HG02973 (cell line): ENCODE data around the gene CD300A.
"Not testable (repeated sequence)": the region's sequence is repeated elsewhere in the genome, so short reads cannot be mapped to it uniquely, and the experiment has no call there.

ENCODE experiments used
- ATAC-seq: cut with Tn5 transposase; IDR thresholded peaks from one replicate; pipeline ENCODE4 v1.9.1; 2021; ENCODE audit warnings: moderate library complexity; ENCODE audit not compliant: unreplicated experiment

The CD300A gene

DNA sequence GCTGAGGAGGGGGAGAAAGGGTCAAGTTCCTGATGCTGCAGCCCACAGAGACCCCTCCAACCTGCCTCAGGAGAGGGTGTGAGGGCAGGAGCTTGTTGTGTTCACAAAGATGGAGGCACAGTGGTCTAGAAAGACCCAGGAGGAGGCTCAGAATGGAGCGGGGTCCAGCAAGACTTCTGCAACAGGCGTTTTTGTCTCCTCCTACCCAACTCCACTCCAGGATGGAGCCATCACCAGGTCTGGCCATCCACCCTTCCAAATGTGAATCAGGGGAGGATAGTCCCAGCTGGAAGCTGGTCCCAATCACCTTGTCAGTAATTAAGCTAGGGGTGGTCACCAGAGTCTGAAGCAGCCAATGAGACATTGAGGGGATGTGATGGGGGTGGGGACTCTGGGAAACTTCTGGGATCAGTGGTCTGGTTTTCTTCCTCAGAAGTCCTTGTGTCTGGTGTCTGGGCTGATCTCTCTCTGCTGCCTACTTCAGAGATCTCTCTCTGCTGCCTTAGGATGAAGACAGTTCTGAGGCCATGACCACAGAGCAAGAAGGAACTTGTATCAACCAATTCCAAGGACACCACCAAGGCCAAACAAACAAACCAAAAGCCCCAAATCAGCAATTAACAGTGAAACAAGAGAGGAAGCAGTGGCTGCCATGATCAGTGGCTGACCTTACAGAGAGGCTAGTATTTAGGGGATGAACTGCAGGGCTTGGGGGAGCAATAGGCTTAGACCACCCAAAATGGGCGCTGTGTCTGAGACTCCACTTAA is 50.3 kb downstream of the CD300A start:
- ATAC-seq: no peak

- not testable (repeated sequence) for ATAC-seq
These were observed 52.1 kb downstream of the CD300A start for GRCh38 chr17:74518413-74518981.

DNA sequence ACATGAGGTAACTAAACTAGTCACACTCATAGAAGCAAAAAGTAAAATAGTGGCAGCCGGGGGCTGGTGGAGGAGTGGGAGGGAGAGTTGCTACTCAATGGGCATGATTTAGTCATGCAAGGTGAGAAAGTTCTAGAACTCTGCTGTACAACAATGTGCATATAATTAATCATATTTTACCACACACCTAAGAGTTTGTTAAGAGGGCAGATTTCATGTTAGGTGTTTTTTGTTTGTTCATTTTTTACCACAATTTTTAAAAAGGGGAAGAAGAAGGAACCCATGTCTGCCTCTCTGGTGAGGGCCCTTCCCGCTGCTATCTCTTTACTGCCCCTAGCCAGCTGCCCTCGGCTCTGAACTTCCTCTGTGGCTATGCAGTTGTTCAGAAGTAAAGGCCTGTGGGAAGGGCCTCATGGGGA is 53.6 kb downstream of the CD300A start:
- no peak for ATAC-seq

DNA sequence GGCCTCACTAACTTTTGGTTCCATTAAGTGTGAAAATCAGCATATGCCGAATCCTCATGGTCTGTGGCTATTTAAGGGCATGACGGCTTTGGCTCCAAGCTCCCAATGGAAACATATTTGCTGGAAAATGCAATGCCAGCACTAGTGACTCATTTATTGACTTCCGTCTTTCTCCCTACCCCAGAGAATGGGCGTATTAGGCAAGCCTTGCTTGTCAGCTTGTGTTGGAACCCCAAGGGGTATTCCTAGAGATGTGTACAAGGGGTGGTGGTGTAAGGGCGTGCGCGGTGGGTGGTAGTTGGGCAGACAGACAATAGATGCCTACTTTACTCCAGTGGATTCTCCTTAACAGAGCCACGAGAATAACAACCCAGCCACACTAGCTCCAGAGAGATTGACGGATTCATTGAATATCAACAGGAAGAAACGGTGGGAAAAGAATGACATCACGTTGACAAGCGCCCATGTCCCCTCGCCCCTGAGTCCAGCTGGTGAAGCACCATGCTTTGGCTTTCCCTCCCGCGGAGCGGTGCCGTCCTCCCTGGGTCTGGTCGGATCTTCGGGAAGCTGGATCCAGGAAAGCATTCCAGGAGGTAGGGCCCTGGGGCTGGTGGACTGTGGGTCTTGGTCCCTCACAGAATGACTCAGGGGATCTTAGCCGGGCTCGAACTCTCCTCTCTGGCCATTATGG is 54.5 kb downstream of the CD300A start:
- ATAC-seq: no peak

DNA sequence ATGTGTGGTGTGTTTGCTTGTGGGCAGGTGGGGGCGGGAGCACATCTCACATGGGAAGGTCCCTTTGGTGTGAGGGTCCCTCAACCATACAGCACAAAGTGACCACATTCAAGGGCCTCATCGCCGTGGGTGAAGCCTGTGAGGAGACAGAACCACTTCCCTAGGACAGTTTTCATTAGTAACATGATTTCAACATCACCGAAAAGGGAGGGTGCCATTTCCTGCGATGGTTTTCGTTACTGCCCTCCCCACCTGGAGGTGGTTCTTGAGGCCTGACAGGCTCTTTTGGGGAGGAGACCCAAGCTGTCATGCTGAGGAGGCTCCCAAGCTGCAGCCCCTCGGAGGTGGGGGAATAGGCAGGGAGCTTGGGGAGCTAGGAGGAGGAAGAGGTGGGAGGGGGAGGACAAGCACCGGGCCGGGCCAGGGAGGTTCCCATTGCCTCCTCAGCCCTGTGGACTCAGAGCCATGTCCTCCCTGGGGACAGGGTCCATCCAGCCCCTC is 55.3 kb downstream of the CD300A start:
- no peak for ATAC-seq

DNA sequence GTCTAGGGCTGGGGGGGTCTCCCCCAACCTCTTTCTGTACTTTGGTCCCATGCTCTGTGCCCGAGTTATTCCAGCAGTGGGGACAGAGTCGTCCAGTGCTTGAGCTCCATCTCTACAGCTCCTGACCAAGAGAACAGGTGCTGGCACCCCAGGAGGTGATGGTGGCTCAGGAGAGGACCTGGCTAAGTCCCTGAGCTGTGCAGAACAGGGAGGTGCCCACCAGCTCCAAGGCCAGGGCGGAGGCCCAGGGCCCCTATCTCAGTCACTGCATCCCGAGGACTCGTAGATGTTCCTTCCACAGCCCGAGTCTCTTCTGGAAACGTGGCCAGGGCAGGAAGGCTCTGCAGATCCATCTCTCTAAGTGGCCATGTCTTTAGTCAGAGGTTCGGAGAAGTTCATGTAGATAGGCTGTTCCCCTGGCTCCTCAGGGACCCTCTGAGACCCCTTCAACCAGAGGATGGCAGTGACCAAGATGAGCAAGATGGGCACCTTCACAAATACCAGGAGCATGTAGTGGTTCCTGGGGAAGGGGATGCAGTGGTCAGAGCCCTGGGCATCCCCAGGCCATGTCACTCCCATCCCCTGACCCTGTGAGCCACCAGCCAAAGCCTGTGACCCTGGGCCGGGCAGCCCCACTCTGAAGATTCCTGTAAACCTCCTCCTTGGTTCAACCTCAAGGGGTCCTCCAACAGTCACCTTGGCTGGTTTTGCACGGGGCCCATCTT is 56.1 kb downstream of the CD300A start:
- no peak for ATAC-seq

- ATAC-seq: no peak
These were observed 56.9 kb downstream of the CD300A start for GRCh38 chr17:74523308-74523707.

- ATAC-seq: no peak
These were observed 58.4 kb downstream of the CD300A start for GRCh38 chr17:74524653-74525464.

DNA sequence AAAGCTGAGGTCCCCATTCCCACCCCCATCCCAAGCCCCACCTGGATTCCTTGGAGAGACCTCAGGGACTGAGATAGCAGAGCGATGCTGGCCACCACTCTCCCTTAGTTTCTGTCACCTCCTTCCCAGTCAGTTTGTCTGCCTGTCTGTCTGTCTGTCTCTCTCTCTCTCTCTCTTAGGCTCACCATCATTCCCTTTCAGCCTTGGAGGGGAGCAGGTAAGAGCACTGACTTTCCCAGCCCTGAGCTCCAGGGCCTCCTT is 59.0 kb downstream of the CD300A start:
- no peak for ATAC-seq

GRCh38 chr17:74525781-74526288 is 59.4 kb downstream of the CD300A start:
- no peak for ATAC-seq

GRCh38 chr17:74526681-74527080 is 60.2 kb downstream of the CD300A start:
- no peak for ATAC-seq

DNA sequence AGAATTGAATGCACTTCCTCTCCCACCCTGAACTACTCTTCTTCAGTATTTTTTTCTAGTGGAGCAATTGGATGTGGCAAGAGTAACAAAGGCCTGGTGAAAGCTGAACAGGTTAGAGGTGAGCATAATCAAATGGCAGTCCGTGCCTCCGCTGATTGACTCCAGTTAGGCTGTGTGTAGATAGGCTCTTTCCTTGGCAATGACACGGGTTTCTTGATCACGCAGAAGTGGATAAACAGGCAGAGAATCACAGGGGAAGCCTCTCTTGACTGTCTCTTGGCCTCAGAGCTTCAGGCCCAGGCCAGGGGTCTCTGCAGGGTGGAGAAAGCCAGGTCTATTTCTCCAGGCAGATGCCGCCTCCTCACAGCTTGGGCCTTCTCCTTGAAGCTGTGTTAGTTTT is 60.6 kb downstream of the CD300A start:
- no peak for ATAC-seq

DNA sequence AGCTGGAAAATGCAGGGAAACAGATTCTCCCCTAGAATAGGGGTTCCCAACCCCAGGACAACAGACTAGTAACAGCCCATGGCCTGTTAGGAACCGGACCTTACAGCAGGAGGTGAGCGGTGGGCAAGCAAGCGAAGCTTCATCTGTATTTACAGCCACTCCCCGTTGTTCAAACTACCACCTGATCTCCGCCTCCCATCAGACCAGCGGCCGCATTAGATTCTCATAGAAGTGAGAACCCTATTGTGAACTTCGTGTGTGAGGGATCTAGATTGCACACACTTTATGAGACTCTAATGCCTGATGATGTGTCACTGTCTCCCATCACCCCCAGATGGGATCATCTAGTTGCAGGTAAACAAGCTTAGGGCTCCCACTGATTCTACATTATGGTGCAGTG is 61.3 kb downstream of the CD300A start:
- no peak for ATAC-seq

DNA sequence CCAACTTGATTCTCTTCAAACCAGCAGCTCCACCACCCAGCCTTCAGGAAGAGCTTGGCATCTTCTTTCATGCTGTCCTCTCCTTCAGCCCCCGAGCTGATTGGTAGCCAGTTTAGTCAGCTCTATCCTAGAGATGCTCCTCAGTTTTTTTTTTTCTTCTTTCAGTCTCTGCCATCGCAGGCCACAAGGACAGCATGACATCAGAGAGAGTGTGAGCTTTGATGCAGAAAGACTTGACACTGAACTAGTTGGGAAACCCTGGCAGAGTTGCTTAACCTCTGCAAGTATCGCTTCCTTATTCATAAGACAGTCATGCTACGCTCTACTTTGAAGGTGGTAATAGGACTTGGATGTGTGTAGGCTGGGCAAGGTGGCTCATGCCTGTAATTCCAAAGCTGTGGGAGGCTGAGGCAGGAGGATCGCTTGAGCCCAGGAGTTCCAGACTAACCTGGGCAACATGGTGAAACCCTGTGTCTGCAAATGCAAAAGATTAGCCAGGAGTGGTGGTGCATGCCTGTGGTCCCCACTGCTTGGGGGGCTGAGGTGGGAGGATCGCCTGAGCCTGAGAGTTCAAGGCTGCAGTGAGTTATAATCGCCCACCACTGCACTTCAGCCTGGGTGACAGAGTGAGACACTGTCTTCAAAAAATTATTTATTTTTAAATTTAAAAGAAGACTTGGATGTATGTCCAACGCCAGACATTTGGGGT is 62.2 kb downstream of the CD300A start:
- peak; percentile 71 for ATAC-seq

GRCh38 chr17:74529243-74529642 is 62.8 kb downstream of the CD300A start:
- no peak for ATAC-seq

DNA sequence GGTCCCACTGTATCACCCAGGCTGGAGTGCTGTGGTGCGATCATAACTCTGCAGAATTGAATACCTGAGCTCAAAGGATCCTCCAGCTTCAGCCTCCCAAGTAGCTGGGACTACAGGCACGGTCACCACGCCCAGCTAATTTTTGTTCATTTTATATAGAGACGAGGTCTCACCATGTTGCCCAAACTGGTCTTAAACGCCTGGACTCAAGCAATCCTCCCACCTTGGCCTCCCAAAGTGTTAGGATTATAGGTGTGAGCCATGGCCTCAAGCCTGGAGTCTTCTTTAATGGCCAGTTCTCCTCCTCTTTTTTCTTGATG is 64.4 kb downstream of the CD300A start:
- no peak for ATAC-seq

GRCh38 chr17:74531231-74531761 is 64.9 kb downstream of the CD300A start, which contains the start of gene CD300LB:
CD300LB (minus strand) TSS chr17:74531475; CDS start chr17:74531350, 125 bp downstream.
- no peak for ATAC-seq

- ATAC-seq: no peak
These were observed 65.7 kb downstream of the CD300A start for GRCh38 chr17:74532115-74532514.
